Liver (tissue), 9 donors: ENCODE results near the gene PPP2R2C. TPM values are rescaled to one million over a fixed set of nuclear protein-coding genes. Genes with fewer than 3 reads are reported as not detected.

Experiments used
- DNase-seq: peaks from one replicate; pipeline ENCODE4 v3.0.0-alpha.2; 2017; ENCODE audit warnings: low spot score
- H3K27ac ChIP-seq, 2 donors: one replicate each; pipeline ENCODE4 v1.7.0; 2013; ENCODE audit warnings: inconsistent platforms in 2 of 2, low read length in 2 of 2, control low read depth in 1 of 2, low read depth in 1 of 2, mild to moderate bottlenecking in 1 of 2
- H3K27me3 ChIP-seq, 4 donors: one replicate each; pipeline versions ENCODE4 v1.6.1 to v1.7.0; 2013; ENCODE audit warnings: low read length in 3 of 4, inconsistent platforms in 1 of 4, mild to moderate bottlenecking in 1 of 4, moderate library complexity in 1 of 4; ENCODE audit not compliant: control insufficient read depth in 4 of 4, insufficient read depth in 4 of 4
- H3K36me3 ChIP-seq, 4 donors: one replicate each; pipeline versions ENCODE4 v1.6.1 to v1.7.0; 2013; ENCODE audit warnings: low read length in 3 of 4, mild to moderate bottlenecking in 3 of 4, low read depth in 1 of 4, moderate library complexity in 1 of 4; ENCODE audit not compliant: control insufficient read depth in 4 of 4, insufficient read depth in 3 of 4
- H3K4me1 ChIP-seq, 4 donors: one replicate each; pipeline versions ENCODE4 v1.6.1 to v1.7.0; 2013; ENCODE audit warnings: low read length in 3 of 4, mild to moderate bottlenecking in 3 of 4, moderate library complexity in 1 of 4; ENCODE audit not compliant: control insufficient read depth in 4 of 4, insufficient read depth in 4 of 4
- H3K4me3 ChIP-seq, 3 donors: one replicate each; pipeline versions ENCODE4 v1.6.1 to v1.7.0; 2013; ENCODE audit warnings: low read length in 3 of 3, control low read depth in 1 of 3, low read depth in 1 of 3, mild to moderate bottlenecking in 1 of 3
- H3K9ac ChIP-seq, 2 donors: one replicate each; pipeline ENCODE4 v1.7.0; 2013; ENCODE audit warnings: low read length in 2 of 2, mild to moderate bottlenecking in 2 of 2, moderate library complexity in 2 of 2, control low read depth in 1 of 2, low read depth in 1 of 2
- H3K9me3 ChIP-seq, 4 donors: one replicate each; pipeline versions ENCODE4 v1.6.1 to v1.7.0; 2013; ENCODE audit warnings: low read length in 3 of 4; ENCODE audit not compliant: control insufficient read depth in 4 of 4
- FOXA1 ChIP-seq: IDR thresholded peaks from 2 replicates; pipeline ENCODE4 v1.6.1; 2016; ENCODE audit warnings: antibody characterized with exemption
- FOXA2 ChIP-seq: IDR thresholded peaks from 2 replicates; pipeline ENCODE4 v1.6.1; 2016; ENCODE audit warnings: antibody characterized with exemption
- GABPA ChIP-seq, 2 donors: IDR thresholded peaks in 1 of 2; conservative IDR thresholded peaks in 1 of 2; 2 replicates each; pipeline ENCODE4 v1.6.1; 2016; ENCODE audit warnings: antibody characterized with exemption in 2 of 2, mild to moderate bottlenecking in 1 of 2, moderate library complexity in 1 of 2
- HNF4A ChIP-seq, 2 donors: conservative IDR thresholded peaks; 2 replicates each; pipeline ENCODE4 v1.6.1; 2016; ENCODE audit warnings: antibody characterized with exemption in 2 of 2, mild to moderate bottlenecking in 2 of 2
- HNF4G ChIP-seq: IDR thresholded peaks from 2 replicates; pipeline ENCODE4 v1.6.1; 2016; ENCODE audit warnings: antibody characterized with exemption
- JUND ChIP-seq, 2 donors: IDR thresholded peaks; 2 replicates each; pipeline ENCODE4 v1.6.1; 2016; ENCODE audit warnings: antibody characterized with exemption in 2 of 2
- NR2F2 ChIP-seq: IDR thresholded peaks from 2 replicates; pipeline ENCODE4 v1.6.1; 2016; ENCODE audit warnings: antibody characterized with exemption
- RAD21 ChIP-seq, 2 donors: IDR thresholded peaks; 2 replicates each; pipeline ENCODE4 v1.6.1; 2016; ENCODE audit warnings: antibody characterized with exemption in 2 of 2, mild to moderate bottlenecking in 2 of 2
- RXRA ChIP-seq, 2 donors: IDR thresholded peaks; 2 replicates each; pipeline ENCODE4 v1.6.1; 2017 to 2018; ENCODE audit warnings: antibody characterized with exemption in 2 of 2, mild to moderate bottlenecking in 1 of 2
- SP1 ChIP-seq: IDR thresholded peaks from 2 replicates; pipeline ENCODE4 v1.6.1; 2018; ENCODE audit warnings: antibody characterized with exemption, mild to moderate bottlenecking
- TAF1 ChIP-seq: conservative IDR thresholded peaks from 2 replicates; pipeline ENCODE4 v1.6.1; 2016; ENCODE audit warnings: antibody characterized with exemption, mild to moderate bottlenecking
- YY1 ChIP-seq: IDR thresholded peaks from 2 replicates; pipeline ENCODE4 v1.6.1; 2016; ENCODE audit warnings: antibody characterized with exemption, mild to moderate bottlenecking
- ZBTB33 ChIP-seq: IDR thresholded peaks from 2 replicates; pipeline ENCODE4 v1.6.1; 2016; ENCODE audit warnings: antibody characterized with exemption
- WGBS: extraction: QIAGEN DNeasy Blood & Tissue Kit; methylation state at CpG from one replicate; pipeline ENCODE4 v1.1.7; 2013; 5-methylcytosine and 5-hydroxymethylcytosine counted together
- polyA plus RNA-seq, 2 donors: library from polyadenylated mRNA; stranded (reverse) in 1 of 2; unstranded in 1 of 2; fragments of 200-250 nt in 1 of 2; fragments of >200 nt in 1 of 2; fragmentation: Nextera tagmentation in 1 of 2; extraction: Ambion mirVana in 1 of 2; gene quantifications; one replicate each; pipeline versions ENCODE4 v1.2.1 to v1.2.3, GENCODE V29; 2013 to 2015
- total RNA-seq, 2 donors: library from RNA; depleted of rRNA; stranded (reverse); fragments of >200 nt; gene quantifications; one replicate each; pipeline ENCODE4 v1.2.3, GENCODE V29; 2014
- TF ChIP-seq, protein P1 (sequence below): fragments of 150-350 bp; IDR thresholded peaks from 2 replicates; pipeline ENCODE4 v1.5.1; 2017; ENCODE audit warnings: improper control_type of control experiment, low read depth, low read length; ENCODE audit not compliant: missing input control
- TF ChIP-seq, protein P2 (sequence below): IDR thresholded peaks from 2 replicates; pipeline ENCODE4 v1.6.1; 2016; ENCODE audit warnings: antibody characterized with exemption, mild to moderate bottlenecking
- donor health status: healthy.
- donor health status: healthy.
- donor health status: healthy.
- donor health status: healthy.
- donor health status: healthy.

Gene PPP2R2C
- total and polyA plus RNA-seq, 4 donors: under 0.01 to 0.01 TPM; not detected in 2

GRCh38 chr4:6301051-6301731, 171.2 kb downstream of the PPP2R2C start:
- no peak for DNase-seq

DNA sequence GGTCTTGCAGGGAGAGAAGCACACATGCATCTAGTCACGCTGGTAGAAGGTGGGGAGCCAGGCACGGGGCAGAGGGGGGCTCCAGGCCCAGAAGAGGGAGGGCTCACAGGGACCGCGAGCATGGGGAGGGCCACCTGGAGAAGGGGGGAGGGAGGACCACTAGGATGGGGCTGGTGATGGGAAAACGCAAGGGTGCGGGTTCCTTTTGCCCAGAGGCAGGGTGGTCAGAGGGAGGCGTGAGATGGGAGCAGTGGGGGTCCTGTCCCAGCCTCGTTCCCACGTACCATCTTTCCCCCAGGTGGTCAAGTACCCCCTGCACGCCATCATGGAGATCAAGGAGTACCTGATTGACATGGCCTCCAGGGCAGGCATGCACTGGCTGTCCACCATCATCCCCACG, 172.1 kb downstream of the PPP2R2C start:
- Histone ChIP-seq H3K9me3 (no peaks in the 10 kb centered on the region), H3K27me3 (no peaks in the 10 kb centered on the region), H3K4me3 (no peak overlapping the region), H3K9ac (no peak overlapping the region), H3K36me3 (peaks cover 5 to 56% (median 6%) of the 10 kb centered on the region in 4 donors), H3K27ac (no peak overlapping the region), H3K4me1 (no peaks in the 10 kb centered on the region)
- DNase-seq: no peak
- TF ChIP-seq HNF4G (no peak), FOXA2 (no peak), RXRA (IDR thresholded peaks at IDR 0.05) (no peak), JUND (IDR thresholded peaks at IDR 0.05) (no peak), TAF1 (no peak), ZBTB33 (no peak), FOXA1 (no peak), RAD21 (IDR thresholded peaks at IDR 0.05) (no peak), YY1 (no peak), HNF4A (conservative IDR thresholded peaks at IDR 0.05) (no peak), NR2F2 (no peak)
- TF ChIP-seq, protein P1, sequence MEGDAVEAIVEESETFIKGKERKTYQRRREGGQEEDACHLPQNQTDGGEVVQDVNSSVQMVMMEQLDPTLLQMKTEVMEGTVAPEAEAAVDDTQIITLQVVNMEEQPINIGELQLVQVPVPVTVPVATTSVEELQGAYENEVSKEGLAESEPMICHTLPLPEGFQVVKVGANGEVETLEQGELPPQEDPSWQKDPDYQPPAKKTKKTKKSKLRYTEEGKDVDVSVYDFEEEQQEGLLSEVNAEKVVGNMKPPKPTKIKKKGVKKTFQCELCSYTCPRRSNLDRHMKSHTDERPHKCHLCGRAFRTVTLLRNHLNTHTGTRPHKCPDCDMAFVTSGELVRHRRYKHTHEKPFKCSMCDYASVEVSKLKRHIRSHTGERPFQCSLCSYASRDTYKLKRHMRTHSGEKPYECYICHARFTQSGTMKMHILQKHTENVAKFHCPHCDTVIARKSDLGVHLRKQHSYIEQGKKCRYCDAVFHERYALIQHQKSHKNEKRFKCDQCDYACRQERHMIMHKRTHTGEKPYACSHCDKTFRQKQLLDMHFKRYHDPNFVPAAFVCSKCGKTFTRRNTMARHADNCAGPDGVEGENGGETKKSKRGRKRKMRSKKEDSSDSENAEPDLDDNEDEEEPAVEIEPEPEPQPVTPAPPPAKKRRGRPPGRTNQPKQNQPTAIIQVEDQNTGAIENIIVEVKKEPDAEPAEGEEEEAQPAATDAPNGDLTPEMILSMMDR: no peak
- WGBS: 92% methylated on average over 11 of the region's 11 CpGs

More at GRCh38 chr4:6301051-6301731, 171.2 kb downstream of the PPP2R2C start:
- 95% methylated on average over 35 of the region's 35 CpGs for WGBS
- no peak overlapping the region for H3K27ac ChIP-seq
- TF ChIP-seq HNF4A (conservative IDR thresholded peaks at IDR 0.05) (no peak), FOXA2 (no peak), HNF4G (no peak), RXRA (IDR thresholded peaks at IDR 0.05) (no peak), RAD21 (IDR thresholded peaks at IDR 0.05) (no peak), SP1 (no peak), GABPA (IDR thresholded peaks at IDR 0.05 in 1 of 2, conservative IDR thresholded peaks at IDR 0.05 in 1 of 2) (no peak), TAF1 (no peak)
- no peaks in the 10 kb centered on the region for H3K4me1 ChIP-seq
- no peaks in the 10 kb centered on the region for H3K9me3 ChIP-seq
- no peaks in the 10 kb centered on the region for H3K27me3 ChIP-seq
- no peak overlapping the region for H3K9ac ChIP-seq
- H3K4me3 ChIP-seq: no peak overlapping the region
- H3K36me3 ChIP-seq: peaks cover 5 to 49% (median 6%) of the 10 kb centered on the region in 4 donors

- peaks cover 5 to 60% (median 6%) of the 10 kb centered on the region in 4 donors for H3K36me3 ChIP-seq
- no peaks in the 10 kb centered on the region for H3K4me1 ChIP-seq
- 96% methylated on average over 12 of the region's 12 CpGs for WGBS
- no peaks in the 10 kb centered on the region for H3K9me3 ChIP-seq
- no peak overlapping the region for H3K4me3 ChIP-seq
- no peak for DNase-seq
- no peaks in the 10 kb centered on the region for H3K27me3 ChIP-seq
- H3K9ac ChIP-seq: no peak overlapping the region
- no peak overlapping the region for H3K27ac ChIP-seq
- TF ChIP-seq NR2F2 (no peak), RXRA (IDR thresholded peaks at IDR 0.05) (no peak), SP1 (no peak), GABPA (IDR thresholded peaks at IDR 0.05 in 1 of 2, conservative IDR thresholded peaks at IDR 0.05 in 1 of 2) (no peak)
- TF ChIP-seq, protein P1: no peak
- TF ChIP-seq, protein P2, sequence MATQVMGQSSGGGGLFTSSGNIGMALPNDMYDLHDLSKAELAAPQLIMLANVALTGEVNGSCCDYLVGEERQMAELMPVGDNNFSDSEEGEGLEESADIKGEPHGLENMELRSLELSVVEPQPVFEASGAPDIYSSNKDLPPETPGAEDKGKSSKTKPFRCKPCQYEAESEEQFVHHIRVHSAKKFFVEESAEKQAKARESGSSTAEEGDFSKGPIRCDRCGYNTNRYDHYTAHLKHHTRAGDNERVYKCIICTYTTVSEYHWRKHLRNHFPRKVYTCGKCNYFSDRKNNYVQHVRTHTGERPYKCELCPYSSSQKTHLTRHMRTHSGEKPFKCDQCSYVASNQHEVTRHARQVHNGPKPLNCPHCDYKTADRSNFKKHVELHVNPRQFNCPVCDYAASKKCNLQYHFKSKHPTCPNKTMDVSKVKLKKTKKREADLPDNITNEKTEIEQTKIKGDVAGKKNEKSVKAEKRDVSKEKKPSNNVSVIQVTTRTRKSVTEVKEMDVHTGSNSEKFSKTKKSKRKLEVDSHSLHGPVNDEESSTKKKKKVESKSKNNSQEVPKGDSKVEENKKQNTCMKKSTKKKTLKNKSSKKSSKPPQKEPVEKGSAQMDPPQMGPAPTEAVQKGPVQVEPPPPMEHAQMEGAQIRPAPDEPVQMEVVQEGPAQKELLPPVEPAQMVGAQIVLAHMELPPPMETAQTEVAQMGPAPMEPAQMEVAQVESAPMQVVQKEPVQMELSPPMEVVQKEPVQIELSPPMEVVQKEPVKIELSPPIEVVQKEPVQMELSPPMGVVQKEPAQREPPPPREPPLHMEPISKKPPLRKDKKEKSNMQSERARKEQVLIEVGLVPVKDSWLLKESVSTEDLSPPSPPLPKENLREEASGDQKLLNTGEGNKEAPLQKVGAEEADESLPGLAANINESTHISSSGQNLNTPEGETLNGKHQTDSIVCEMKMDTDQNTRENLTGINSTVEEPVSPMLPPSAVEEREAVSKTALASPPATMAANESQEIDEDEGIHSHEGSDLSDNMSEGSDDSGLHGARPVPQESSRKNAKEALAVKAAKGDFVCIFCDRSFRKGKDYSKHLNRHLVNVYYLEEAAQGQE: no peak
Measured at GRCh38 chr4:6299875-6300274, 172.5 kb downstream of the PPP2R2C start.
